ENCODE measurements around the gene BOLL.

GRCh38 chr2:197760293-197760657 is 24.8 kb downstream of the BOLL start:
- TF ChIP-seq, protein P1, sequence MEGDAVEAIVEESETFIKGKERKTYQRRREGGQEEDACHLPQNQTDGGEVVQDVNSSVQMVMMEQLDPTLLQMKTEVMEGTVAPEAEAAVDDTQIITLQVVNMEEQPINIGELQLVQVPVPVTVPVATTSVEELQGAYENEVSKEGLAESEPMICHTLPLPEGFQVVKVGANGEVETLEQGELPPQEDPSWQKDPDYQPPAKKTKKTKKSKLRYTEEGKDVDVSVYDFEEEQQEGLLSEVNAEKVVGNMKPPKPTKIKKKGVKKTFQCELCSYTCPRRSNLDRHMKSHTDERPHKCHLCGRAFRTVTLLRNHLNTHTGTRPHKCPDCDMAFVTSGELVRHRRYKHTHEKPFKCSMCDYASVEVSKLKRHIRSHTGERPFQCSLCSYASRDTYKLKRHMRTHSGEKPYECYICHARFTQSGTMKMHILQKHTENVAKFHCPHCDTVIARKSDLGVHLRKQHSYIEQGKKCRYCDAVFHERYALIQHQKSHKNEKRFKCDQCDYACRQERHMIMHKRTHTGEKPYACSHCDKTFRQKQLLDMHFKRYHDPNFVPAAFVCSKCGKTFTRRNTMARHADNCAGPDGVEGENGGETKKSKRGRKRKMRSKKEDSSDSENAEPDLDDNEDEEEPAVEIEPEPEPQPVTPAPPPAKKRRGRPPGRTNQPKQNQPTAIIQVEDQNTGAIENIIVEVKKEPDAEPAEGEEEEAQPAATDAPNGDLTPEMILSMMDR (IDR thresholded peaks at IDR 0.05), result no peak
- no peak for TF ChIP-seq EP300 (IDR thresholded peaks at IDR 0.05)
- no peak for TF ChIP-seq POLR2AphosphoS5 (IDR thresholded peaks at IDR 0.05)
